Peyer's patch (tissue), 4 donors: Measurements from ENCODE around the gene TTC23.

ENCODE experiments used
- POLR2A ChIP-seq, 2 donors: fragments of 450-650 bp; IDR thresholded peaks; one replicate each; pipeline ENCODE4 v1.5.1; 2017; ENCODE audit warnings: antibody characterized with exemption in 2 of 2, mild to moderate bottlenecking in 2 of 2, moderate library complexity in 2 of 2
- TF ChIP-seq, protein P1 (sequence below), 6 experiments: fragments of 450-650 bp in 4 of 6; fragments of 200-600 bp in 2 of 6; sonication (generic) in 1 of 6; IDR thresholded peaks; one replicate each; pipeline ENCODE4 v1.5.1; 2017 to 2019; ENCODE audit warnings: antibody characterized with exemption in 6 of 6, mild to moderate bottlenecking in 3 of 6, moderate library complexity in 1 of 6

DNA sequence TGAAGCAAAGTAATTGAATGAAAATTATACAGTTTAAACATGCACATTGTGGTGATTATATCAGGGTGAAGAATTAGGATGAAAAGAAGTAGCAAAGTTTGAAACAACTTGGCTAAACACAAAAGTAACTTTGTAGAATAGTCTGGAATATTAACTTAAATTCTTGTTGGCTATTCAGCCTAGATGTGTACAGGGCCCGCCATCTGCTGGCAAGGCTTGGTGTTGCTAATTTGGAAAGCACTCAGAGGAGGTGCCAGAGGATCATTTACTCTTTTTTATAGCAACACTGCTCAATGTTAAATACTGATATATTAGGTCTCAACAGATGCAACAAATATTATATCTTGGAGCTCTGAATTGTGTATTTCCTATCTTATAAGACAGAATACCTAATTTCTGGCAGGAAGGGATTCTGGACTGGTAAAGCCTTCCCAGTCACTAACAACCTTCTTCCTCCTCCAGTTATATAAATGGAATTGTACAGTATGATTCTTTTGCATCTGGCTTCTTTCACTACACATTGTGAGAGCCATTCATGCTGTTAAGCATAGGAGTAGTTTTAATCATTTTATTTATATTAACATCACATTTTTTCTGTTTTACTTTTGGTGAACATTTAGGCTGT, 36.1 kb downstream of the TTC23 start:
- TF ChIP-seq, protein P1, sequence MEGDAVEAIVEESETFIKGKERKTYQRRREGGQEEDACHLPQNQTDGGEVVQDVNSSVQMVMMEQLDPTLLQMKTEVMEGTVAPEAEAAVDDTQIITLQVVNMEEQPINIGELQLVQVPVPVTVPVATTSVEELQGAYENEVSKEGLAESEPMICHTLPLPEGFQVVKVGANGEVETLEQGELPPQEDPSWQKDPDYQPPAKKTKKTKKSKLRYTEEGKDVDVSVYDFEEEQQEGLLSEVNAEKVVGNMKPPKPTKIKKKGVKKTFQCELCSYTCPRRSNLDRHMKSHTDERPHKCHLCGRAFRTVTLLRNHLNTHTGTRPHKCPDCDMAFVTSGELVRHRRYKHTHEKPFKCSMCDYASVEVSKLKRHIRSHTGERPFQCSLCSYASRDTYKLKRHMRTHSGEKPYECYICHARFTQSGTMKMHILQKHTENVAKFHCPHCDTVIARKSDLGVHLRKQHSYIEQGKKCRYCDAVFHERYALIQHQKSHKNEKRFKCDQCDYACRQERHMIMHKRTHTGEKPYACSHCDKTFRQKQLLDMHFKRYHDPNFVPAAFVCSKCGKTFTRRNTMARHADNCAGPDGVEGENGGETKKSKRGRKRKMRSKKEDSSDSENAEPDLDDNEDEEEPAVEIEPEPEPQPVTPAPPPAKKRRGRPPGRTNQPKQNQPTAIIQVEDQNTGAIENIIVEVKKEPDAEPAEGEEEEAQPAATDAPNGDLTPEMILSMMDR (IDR thresholded peaks at IDR 0.05): peak; percentile 26 to 91 (median 81)
- TF ChIP-seq POLR2A (IDR thresholded peaks at IDR 0.05): no peak
